ENCODE measurements around the gene ACP6. TPM values are rescaled to one million over a fixed set of nuclear protein-coding genes. Genes with fewer than 3 reads are reported as not detected.
A peak's percentile ranks its signal among the peaks of the same experiment; 100 is the strongest.

ACP6 gene
- polyA plus RNA-seq, 1 experiment = 8.6 TPM

DNA sequence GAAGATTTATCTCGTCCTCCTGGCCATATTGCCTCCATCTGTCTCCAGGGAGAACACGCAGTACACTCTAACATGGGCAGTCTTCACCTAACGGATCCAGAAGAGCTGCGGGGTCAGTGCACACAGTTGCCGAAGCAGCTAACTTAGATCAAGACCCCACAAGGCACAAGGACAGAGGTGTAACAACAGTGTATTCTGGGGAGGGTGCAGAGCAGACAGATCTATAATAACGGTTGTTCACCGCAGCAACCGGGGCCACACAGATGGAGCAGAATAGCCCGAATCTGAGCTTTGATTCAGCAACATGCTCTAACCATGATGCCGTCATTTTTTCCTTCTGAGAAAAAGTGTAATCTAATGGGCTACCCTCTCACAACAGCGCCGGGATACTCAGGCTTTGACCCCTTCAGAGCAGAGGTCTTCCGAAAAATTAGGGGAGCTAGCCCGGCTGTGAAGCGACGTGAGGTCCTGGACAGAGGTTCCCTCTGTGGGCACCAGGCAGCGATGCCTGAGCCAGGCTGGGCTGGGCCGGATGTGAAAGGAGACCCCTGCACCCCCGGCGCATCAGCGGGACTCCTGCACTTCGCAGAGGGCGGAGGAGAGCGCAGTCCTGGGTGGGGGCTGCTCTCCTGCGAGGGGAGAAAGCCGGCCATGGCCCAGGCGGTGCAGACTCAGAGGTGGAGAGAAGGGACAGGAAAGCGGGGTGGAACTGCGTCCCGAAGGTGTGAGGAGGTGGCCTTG lies 71.5 kb downstream of the ACP6 start:
- TF ChIP-seq, protein P1, sequence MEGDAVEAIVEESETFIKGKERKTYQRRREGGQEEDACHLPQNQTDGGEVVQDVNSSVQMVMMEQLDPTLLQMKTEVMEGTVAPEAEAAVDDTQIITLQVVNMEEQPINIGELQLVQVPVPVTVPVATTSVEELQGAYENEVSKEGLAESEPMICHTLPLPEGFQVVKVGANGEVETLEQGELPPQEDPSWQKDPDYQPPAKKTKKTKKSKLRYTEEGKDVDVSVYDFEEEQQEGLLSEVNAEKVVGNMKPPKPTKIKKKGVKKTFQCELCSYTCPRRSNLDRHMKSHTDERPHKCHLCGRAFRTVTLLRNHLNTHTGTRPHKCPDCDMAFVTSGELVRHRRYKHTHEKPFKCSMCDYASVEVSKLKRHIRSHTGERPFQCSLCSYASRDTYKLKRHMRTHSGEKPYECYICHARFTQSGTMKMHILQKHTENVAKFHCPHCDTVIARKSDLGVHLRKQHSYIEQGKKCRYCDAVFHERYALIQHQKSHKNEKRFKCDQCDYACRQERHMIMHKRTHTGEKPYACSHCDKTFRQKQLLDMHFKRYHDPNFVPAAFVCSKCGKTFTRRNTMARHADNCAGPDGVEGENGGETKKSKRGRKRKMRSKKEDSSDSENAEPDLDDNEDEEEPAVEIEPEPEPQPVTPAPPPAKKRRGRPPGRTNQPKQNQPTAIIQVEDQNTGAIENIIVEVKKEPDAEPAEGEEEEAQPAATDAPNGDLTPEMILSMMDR (IDR thresholded peaks at IDR 0.05; ENCODE audit: low read depth, low read length) = no peak
- DNase-seq (ENCODE audit: low read depth, low spot score) = no peak
- peak overlapping the region; percentile 54 for H3K27ac ChIP-seq (ENCODE audit: low read depth, low read length)
- H3K9me3 ChIP-seq (ENCODE audit: control insufficient read depth, insufficient read depth, low read length) = no peaks in the 10 kb centered on the region; the same call in 1 of the 2 replicates
- H3K4me3 ChIP-seq (ENCODE audit: low read depth, low read length) = peak overlapping the region; percentile 79
- no peaks in the 10 kb centered on the region for H3K27me3 ChIP-seq (ENCODE audit: control insufficient read depth, insufficient read depth, low read length)
- ChIA-PET CTCF (interaction anchor here (0.7 to 1.9 kb wide), 5 partner anchors 13 to 65 kb away, joined by 3 to 11 read pairs (median 5); partner anchors contain the start of gene BCL9), POLR2A (interaction anchor here (0.6 to 1.9 kb wide), 7 partner anchors 19 to 295 kb away, joined by 4 to 41 read pairs (median 6); partner anchors contain the start of gene BCL9)

DNA sequence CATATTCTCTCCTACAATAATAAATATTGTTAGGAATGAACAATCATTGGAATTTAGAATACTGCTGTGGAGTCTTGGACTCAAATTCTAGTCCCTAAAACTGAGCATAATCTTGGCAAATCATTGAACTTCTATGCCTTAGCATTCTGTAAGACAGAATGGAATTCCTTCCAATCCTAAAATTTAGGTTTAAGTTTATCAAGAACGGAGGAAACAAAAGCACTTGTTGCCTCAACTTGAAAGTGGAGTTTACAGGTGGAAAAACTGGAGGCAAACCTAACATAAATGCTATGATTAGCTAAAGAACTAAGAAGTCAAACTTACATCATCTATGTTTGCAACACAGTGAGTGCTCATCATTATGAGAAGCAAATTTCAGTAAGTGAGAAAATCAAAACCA lies 73.3 kb downstream of the ACP6 start:
- Histone ChIP-seq H3K9me3 (ENCODE audit: control insufficient read depth, insufficient read depth, low read length) (no peaks in the 10 kb centered on the region; the same call in 1 of the 2 replicates), H3K27ac (ENCODE audit: low read depth, low read length) (no peak overlapping the region), H3K27me3 (ENCODE audit: control insufficient read depth, insufficient read depth, low read length) (no peaks in the 10 kb centered on the region), H3K4me3 (ENCODE audit: low read depth, low read length) (no peak overlapping the region)
- DNase-seq (ENCODE audit: low read depth, low spot score) = no peak
- POLR2A ChIA-PET = no interaction called here
- TF ChIP-seq, protein P1 (IDR thresholded peaks at IDR 0.05; ENCODE audit: low read depth, low read length) = no peak
- CTCF ChIA-PET = interaction anchor here (1.3 to 2.6 kb wide), 2 partner anchors 30 to 100 kb away, joined by 3 to 9 read pairs; no protein-coding TSS in a partner anchor

Small RNAs within 50 kb of the gene (small RNA-seq; reads per million reads assigned to genes)
- not detected for gene RN7SL261P (ENCODE audit: insufficient read length, low read depth)

Other genes with a start within 250 kb of the ACP6 start
- gene BCL9, start 129.0 kb downstream of the ACP6 start, polyA plus RNA-seq (2011; rRNA removed) = 11.0 and 14.7 TPM in 2 replicates
- not detected in 2 replicates for gene GJA5, start 90.1 kb upstream of the ACP6 start, polyA plus RNA-seq (2011; rRNA removed)
- not detected in 2 replicates for gene GJA8, start 232.3 kb upstream of the ACP6 start, polyA plus RNA-seq (2011; rRNA removed)

Measured in AG04450 (cell line).